Stimulated activated CD8-positive, alpha-beta memory T cell treated with anti-CD3 and anti-CD28 coated beads, Interleukin-4, amount 100 ng/mL, for 4 hours (primary cell): Measurements from ENCODE around the gene KIF21A.

Experiments
- DNase-seq, 2 donors: peaks; one replicate each; pipeline ENCODE4 v3.0.0-alpha.2; 2020; ENCODE audit warnings: low read depth in 2 of 2, low spot score in 1 of 2

Gene KIF21A

DNA sequence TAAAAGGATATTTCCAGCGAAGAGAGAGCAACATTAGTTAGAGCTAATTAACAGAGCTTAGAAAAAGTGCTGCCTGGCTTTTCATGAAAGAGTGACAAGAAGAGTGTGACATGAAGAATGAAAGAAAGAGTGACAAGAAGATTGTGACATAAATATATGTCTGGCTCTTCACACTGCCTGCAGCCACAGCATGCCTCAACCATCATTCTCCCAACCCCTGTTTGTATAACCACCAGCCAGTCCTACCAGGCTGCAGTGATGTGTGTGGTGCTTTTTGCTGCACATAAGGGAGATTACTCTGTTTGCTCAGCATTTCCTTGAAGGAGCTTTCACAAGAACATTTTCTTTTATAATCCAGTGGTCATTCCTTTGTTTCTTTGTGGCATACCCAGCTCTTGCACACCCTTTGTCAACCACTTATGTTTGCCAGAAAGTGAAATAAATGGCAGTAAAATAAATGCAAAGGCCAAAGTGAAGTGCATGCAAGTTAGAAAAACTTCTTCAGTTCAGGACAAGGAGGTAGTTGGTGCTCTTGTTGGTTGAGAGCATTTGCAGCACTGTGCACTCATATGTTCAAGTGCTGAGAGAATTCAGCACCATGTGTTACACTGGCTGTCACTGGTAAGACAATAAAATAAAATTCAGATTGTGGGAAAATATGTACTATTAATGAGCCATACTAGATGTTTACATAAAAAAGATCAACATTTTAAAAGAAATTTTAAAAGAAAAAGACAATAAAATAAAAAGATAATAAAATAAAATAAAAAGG, 50.6 kb downstream of the KIF21A start:
- no peak for DNase-seq

DNA sequence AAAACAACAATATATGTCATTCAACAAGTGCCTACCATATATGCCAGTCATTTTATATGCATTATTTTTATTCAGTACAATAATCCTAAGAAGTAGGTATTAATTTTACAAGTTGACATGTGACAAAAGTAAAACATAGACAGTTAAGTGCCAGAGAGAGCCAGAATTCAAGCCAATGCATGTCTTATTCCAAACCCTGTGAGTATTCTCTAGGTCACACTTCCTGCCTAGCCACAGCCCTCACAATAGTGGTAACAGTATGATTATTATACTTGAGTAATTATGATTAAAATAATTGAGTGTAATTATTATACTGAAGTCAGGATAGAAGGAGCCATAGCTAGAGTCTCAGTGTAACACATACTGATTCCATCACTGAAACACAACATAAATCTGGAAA, 52.2 kb downstream of the KIF21A start:
- DNase-seq, result no peak

DNA sequence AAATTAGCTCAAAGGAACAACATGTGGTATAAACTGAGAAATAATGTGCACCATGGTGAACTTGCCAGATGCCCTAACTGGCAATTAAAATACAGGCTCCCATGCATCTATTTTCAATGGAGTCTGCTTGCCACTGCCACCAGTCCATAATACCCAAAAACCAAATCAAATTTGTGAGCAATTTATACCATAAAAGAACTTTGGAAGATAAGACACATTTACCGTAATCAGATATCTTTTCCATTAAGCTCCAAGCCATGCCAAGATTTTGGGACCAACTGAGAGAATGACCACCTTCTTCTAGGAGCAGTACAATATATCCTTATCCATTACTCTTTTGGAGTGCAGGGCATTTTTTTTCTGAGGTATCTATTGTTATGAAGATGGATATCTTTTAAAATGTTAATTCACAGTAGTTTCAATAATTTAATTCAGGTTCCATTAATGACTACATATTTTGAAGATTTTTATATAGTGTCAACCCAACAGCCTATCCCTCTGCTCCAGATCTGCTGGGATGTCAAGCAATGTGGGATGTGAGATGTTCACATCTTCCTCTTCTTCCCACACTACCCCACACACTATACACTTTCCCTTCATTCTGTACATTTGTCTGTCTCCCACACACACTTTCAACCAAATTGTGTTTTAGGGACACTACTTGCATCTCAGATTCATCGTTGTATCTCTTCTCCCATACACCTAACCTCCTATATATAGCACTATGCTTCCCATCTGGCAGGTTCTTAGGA, 53.3 kb downstream of the KIF21A start:
- DNase-seq, result no peak

DNA sequence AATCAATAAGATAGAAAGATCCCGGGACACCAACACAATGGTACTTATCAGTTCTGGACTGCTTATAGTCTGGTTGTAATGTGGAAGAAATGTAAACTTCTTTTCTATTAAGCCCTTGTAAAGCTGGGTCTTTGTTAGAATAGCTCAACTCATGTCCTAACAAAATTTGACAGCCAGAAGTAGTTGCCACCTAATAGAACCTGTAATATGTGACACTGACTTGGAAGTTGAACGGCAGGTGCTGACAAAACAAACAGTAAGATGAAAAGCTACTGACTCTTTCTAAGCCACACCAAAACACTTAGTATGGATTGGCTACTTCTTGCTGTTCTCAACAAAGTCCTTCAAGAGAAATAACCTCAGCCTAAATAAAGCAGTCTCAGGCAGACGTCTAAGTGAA, 56.6 kb downstream of the KIF21A start:
- DNase-seq, result no peak

DNA sequence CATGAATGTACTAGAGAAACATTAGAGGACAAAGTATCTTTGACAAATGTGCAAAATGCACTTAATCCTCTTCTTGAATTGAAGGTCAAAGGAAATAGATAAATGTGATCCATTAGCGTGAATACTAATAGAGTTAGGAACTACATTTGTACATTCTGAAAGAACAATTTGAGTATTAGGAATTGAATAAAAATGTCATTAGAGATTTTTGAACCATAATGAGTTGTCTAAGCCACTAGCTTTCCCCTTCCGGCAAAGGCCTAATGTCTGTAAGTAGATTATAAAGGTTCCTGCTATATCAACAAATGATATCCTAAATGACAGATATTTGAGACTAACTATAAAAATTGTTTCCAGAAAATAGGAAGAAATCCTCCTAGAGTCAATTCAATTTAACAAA, 59.8 kb downstream of the KIF21A start:
- no peak for DNase-seq

DNA sequence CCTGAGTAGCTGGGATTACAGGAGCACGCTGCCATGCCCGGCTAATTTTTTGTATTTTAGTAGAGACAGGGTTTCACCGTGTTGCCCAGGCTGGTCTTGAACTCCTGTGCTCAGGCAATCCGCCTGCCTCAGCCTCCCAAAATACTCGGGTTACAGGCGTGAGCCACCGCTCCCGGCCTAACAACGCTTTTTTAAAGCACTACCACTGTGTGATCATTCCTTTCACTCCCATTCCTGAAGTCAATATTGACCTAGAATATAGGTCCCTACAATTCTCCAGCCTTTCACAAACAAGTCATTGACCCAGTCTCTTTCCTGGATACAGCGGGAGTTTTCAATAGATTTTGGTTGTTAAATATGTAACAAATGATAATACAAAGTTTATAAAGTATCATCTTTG, 62.8 kb downstream of the KIF21A start:
- DNase-seq, result no peak

DNA sequence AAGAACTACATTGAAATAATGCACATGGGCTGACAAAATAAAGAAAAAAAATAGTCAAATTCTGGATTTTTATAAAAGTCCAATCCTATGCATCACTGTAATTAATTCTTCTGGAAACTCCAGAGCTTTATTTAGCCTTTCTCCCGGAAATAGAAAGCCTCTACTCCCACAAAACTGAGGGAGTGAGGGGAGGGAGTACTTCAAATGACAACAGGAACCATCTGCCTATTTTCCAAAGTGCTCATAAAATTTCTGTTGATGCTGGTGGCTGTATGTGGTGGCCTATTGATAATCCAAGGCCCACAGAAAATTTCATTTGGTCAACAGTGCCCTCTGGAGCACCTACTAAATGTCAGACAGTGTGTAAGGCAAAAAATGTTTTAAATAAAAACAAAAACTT, 64.6 kb downstream of the KIF21A start:
- DNase-seq, result no peak

DNA sequence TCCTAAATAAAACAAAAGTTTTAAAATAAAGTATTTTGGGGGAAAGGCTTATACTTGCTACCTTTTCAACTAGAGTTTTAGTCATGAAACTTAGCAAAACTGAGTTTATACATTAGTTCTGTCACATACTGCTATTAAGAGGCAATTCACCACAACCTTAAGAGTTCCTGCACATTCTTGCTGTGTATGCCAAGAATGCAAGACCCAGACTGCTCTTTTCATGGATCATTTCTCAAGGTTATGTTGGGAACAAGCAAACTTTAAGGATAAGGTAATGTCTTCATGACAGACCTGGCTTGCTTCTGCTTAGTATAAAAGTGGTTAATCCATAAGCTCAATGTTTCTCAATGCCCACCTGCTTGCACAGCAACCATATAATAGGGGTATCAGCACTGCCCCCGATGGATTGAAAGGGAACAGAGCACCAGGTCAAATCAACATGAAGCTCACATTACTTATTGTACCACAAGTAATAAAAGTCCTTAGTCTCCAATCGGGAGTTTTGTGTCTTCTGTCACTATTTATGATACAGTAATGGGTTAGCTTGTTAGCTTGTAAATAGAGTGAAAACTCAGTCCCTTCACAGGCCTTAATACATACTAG, 67.6 kb downstream of the KIF21A start:
- DNase-seq, result no peak

DNA sequence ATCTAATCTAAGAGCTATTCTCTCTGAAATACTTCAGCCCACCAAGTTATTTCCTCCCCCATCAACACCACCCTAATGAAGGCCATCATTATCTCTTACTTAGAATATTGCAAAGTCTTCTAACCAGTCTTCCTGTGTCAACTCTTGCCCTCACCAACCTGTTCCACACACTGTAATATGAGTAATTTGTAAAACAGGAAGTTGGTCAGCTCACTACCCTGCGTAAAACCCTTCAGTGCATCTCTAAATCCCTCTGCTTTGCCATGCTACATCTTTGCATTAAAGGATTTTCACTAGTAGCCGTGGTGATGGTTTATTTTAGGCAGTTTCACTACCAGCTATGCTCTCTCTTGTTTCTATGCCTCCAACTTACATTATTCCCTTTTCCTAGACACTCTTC, 70.0 kb downstream of the KIF21A start:
- no peak for DNase-seq

DNA sequence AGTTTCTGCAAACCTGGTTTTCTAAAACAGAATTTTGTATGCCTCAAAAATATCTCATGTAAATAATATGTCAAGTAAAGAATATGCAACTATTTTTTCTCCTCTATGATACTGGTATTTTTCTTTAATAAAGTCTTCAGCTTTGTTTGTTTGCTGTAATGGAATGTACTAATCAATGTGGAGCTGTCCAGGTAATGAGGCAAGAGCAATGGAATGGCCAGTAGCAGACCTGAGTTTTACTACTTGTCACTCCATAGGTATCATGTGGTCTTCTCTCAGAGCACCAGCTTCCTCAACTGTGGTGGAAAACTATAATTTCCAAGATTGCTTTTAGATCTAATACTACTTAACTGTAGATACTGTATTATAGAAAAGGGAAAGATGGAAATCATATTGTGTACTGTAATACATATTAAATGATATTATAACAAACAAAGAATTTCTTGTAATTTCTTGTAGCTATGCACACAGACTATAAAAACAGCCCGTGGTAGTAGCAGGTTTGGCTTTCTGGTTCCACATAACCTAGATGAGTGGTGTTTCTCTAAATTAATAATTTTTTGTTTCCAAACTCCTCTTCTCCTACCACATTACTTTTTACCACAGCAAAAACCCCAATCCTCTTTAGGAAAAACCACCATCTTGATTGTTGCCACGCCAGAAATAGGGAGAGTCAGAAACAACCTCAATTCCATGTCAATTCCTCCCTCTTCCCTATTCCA, 70.6 kb downstream of the KIF21A start:
- DNase-seq, result no peak

DNA sequence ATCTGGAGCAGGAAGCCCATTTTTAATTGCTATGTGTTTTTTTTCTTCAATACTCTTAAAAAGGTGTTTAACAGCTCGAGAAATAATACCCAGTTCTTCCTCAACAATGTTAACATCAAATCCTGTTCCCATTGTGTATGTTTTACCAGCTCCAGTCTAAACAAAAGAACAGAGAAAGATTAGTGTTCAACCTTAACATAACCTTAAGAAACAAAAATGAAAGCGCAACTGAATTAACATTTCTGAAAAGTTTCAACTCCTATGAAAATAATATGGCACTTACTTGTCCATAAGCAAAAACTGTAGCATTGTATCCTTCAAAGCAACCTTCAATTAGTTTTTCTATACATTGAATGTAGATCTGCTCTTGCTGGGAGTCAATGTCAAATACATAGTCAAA, 73.2 kb downstream of the KIF21A start:
- no peak for DNase-seq

DNA sequence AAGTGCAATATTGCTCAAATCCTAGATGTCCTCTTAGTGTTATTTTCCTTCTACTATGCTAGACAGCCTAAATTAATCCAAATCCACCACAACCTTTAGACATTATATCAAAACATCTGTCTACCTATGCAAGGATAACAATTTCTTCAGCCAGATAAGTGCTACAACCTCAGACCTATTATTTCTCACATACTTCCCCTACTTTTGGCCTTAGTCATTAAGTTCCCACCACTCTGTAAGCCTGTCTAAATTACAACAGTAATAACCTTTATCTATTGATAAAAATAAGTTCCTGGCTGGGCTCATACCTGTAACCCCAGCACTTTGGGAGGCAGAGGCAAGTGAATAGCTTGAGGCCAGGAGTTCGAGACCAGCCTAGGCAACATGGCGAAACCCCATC, 74.0 kb downstream of the KIF21A start:
- no peak for DNase-seq

DNA sequence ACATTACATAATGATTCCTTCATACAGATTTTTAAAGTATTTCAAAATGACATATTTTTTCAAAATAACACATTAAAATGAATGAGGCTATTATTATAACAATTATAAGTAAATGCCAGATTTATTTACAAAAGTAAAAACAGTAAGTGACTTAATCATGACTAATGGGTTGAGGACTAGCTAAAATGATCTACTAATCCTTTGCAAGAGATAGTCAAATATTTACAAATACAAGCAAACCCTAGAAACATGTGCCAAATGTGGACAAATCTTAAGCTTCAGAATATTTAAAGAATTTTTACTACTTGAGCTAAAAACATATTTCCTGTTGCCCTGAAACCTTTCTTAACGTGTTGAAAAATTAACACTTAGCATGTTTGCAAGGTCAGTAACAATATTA, 74.8 kb downstream of the KIF21A start:
- no peak for DNase-seq

DNA sequence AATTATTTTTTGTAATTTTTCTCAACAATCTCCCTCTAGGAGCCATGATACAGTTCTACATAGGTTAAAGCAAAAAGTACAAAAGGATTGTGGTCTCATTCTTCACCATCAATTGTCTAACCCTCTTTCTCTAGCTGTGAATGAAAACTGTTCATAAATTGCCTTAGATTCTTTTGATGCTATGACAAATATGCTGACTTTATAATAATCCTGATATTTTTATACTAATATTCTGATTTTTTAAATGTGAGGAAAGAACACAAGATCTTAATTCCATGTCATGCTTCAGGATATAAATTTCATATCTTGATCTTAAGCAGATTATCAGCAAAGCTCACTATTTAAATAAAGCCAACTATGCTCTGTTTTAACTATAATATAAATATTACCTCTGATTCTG, 75.4 kb downstream of the KIF21A start:
- no peak for DNase-seq

DNA sequence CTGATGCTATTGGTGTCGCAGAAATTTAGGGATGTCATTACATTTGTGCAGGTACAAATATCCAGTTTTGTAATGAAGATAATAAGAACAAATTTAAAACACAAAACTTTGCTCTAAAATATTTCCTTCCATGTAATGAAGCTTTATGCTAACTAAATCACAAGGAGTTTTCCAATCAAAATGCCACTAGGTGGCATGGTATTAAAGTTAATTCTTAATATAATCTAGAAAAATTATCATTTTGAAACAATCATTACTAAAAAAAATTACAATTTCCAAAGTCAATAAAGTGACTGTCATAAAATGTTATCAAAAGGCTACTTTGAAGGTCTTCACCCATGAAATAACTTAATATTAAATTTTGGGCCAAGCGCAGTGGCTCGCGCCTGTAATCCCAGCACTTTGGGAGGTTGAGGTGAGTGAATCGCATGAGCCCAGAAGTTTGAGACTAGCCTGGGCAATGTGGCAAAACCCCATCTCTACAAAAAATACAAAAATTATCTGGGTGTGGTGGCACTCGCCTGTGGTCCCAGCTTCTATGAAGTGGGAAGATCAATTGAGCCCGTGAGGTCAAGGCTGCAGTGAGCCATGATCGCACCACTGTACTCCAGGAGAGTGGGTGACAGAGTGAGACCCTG, 77.4 kb downstream of the KIF21A start:
- no peak for DNase-seq

DNA sequence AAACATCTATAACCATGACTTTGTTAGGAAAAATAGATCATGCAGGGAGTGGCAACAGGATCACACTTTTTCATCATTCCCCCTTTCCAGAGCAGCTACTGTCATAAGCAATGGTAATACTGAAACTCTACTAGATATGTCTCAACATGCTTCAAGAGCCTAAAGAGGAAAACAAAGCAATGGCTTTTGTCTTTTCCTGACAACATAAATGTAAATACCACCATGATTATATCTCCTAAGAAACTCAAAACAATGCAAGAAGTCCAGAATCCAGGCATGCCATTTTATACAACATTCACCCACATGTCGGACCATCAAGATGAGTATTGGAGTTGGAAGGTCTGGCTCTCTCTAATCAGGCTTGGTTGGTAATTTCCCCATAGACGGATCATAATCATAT, 78.7 kb downstream of the KIF21A start:
- no peak for DNase-seq

DNA sequence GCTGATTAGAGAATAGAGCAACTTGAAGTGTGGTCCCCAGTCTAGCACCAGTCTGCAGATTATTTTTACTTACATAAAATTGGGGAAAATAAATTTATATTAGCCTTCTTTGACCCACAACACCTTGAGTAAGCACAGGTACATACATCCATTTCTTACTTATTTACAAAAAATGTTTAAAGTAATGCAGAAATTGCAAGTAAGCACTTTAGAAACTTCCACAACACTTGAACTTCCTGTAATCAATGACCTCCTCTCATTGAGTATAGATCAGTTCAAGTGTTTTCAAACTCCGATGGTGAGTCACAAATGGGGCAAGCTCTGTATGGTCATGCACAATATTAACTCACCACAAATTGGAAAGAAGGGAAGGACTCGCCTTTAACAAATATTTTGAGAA, 83.3 kb downstream of the KIF21A start:
- DNase-seq, result no peak

DNA sequence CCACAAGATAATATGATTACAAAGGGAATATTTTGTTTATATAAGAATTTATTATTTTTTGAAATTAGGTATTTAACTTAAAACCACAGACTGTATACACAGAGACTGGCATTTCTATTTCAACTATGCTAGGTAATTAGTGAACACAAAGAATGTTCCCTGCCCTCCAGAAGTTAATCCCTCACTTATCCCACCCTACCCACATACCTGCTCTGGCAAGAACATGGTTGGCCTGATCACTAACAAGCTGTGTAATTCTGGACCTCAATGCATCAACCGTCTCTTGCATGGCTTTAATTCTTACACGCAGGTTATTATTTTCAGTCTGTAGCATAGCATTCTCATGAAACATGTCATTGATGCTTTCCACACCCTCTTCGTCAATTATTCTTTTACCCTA, 85.9 kb downstream of the KIF21A start:
- no peak for DNase-seq

DNA sequence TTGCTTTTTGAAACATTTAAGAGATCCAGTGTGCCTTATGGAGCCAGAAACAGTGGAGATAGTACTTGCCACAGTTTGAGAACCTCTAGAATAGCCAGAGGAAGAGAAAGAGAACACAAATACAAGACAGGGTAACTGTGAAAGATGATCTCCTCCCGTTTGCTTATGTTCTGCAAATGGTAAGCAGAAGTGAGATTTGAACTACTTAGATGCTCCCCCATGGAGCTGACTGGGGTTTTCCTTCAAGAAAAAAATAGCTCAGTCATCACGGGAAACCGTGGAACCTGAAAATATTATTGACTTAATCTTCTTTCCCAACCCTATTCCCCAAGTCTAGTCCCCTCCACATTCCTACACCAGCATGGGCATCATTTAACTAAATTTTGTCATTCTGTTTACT, 87.1 kb downstream of the KIF21A start:
- no peak for DNase-seq

DNA sequence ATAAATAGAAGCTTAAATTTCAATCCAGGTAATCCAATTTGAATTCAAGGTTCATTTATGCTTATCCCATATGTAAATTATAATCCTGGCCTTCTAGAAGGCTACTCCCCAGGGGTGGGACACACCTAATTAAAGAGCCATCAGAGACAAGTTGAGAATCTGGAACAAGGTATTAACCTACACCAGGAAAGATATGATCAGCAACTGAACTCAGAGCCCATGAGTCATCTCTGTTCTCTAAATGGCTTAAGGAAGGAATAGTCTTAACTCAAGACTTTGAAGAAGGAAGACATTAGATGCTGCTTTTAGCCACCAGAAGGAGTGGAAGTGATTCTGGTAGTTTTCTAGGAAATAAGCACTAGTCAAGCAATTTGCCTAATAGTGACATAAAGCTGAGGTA, 88.0 kb downstream of the KIF21A start:
- no peak for DNase-seq

DNA sequence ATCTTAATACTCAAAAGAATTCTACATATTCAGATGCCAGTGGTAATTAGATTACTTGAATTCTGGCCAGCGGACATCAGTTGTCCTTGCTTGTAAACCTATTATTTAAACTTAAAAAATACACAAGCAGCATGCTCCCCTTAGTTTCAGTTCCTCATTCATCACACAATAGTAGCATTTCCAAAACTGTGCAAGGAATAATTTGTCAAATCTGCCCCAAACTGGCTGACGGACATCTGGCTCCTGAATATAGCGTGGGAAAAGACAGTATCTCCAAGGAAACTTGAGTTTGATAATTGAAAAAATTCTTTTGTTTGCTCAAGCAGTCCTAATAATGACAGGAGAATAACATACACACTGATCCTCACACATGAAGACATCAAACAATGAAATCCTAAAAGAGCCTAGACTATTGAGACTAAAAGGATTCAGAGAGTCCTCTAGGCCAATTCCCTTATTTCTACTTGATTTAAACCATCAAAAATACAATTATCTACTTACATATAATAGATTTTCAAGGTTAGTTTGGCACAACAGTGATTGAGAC, 90.4 kb downstream of the KIF21A start:
- DNase-seq, result no peak
